Fibroblast of lung (primary cell): Measurements from ENCODE around the gene SYT3. TPM values are rescaled to one million over a fixed set of nuclear protein-coding genes. Genes with fewer than 3 reads are reported as not detected.
"Not testable (repeated sequence)": the region's sequence is repeated elsewhere in the genome, so short reads cannot be mapped to it uniquely, and the experiment has no call there.

Experiments used
- DNase-seq, 2 donors: peaks; one replicate each; pipeline versions ENCODE4 v3.0.0 to v3.0.0-alpha.2; 2010; ENCODE audit warnings: low read depth in 2 of 2
- H2AFZ ChIP-seq: 2 replicates; pipeline ENCODE4 v1.5.1; 2012; ENCODE audit warnings: low read length, control low read depth, inconsistent platforms
- H3K27ac ChIP-seq: 2 replicates; pipeline ENCODE4 v1.5.1; 2011; ENCODE audit warnings: low read length, control low read depth; ENCODE audit not compliant: insufficient read depth
- H3K27me3 ChIP-seq: 2 replicates; pipeline ENCODE4 v1.5.1; 2011; ENCODE audit warnings: mild to moderate bottlenecking, low read length; ENCODE audit not compliant: control insufficient read depth, insufficient read depth
- H3K36me3 ChIP-seq: 2 replicates; pipeline ENCODE4 v1.5.1; 2011; ENCODE audit warnings: low read length; ENCODE audit not compliant: control insufficient read depth, insufficient read depth
- H3K4me1 ChIP-seq: 2 replicates; pipeline ENCODE4 v1.5.1; 2011; ENCODE audit warnings: low read length; ENCODE audit not compliant: control insufficient read depth, insufficient read depth; ENCODE audit errors: extremely low read depth
- H3K4me2 ChIP-seq: 2 replicates; pipeline ENCODE4 v1.5.1; 2011; ENCODE audit warnings: low read length, control low read depth; ENCODE audit not compliant: insufficient read depth; ENCODE audit errors: extremely low read depth
- H3K4me3 ChIP-seq, 4 experiments: fragments of 200-600 bp in 1 of 4; sonication (generic) in 1 of 4; replicated peaks in 1 of 4; 2 replicates each; pipeline ENCODE4 v1.5.1; 2011 to 2016; ENCODE audit warnings: low read length in 4 of 4, low read depth in 3 of 4, mild to moderate bottlenecking in 3 of 4, control low read depth in 2 of 4, inconsistent platforms in 1 of 4, mixed read lengths in 1 of 4; ENCODE audit not compliant: insufficient read depth in 1 of 4; ENCODE audit errors: control extremely low read depth in 1 of 4
- H3K79me2 ChIP-seq: 2 replicates; pipeline ENCODE4 v1.5.1; 2012; ENCODE audit warnings: mild to moderate bottlenecking, low read length, inconsistent platforms; ENCODE audit not compliant: control insufficient read depth, insufficient read depth
- H3K9ac ChIP-seq: 2 replicates; pipeline ENCODE4 v1.5.1; 2011; ENCODE audit warnings: mild to moderate bottlenecking, low read length, control low read depth; ENCODE audit not compliant: insufficient read depth
- H3K9me3 ChIP-seq: 2 replicates; pipeline ENCODE4 v1.5.1; 2012; ENCODE audit warnings: low read depth, low read length; ENCODE audit not compliant: control insufficient read depth, insufficient read depth
- H4K20me1 ChIP-seq: 2 replicates; pipeline ENCODE4 v1.5.1; 2011; ENCODE audit warnings: low read length; ENCODE audit not compliant: control insufficient read depth, insufficient read depth; ENCODE audit errors: extremely low read depth
- EZH2 ChIP-seq: IDR thresholded peaks from 2 replicates; pipeline ENCODE4 v1.5.1; 2012; ENCODE audit warnings: low read length, control low read depth, mild to moderate bottlenecking; ENCODE audit errors: missing control alignments
- polyA plus RNA-seq, 2 donors: library from polyadenylated mRNA; depleted of rRNA in 1 of 2; stranded (reverse) in 1 of 2; unstranded in 1 of 2; fragments of >200 nt; gene quantifications; 2 replicates each; pipeline ENCODE4 v1.2.1, GENCODE V29; 2011 to 2012; ENCODE audit warnings: missing spikeins in 1 of 2
- total RNA-seq: library from RNA; depleted of rRNA; stranded (reverse); fragments of >200 nt; gene quantifications from 2 replicates; pipeline ENCODE4 v1.2.1, GENCODE V29; 2014
- TF ChIP-seq, protein P1 (sequence below), 2 donors: IDR thresholded peaks in 1 of 2; conservative IDR thresholded peaks in 1 of 2; 1 replicate in 1 of 2; 2 replicates in 1 of 2; pipeline ENCODE4 v1.5.1; 2011 to 2012; ENCODE audit warnings: low read length in 2 of 2, control low read depth in 1 of 2, inconsistent platforms in 1 of 2, low read depth in 1 of 2, mild to moderate bottlenecking in 1 of 2

Gene SYT3
- total and polyA plus RNA-seq, 2 donors (not counting 1 experiment from before 2014, with no cell fraction given), result not detected

DNA sequence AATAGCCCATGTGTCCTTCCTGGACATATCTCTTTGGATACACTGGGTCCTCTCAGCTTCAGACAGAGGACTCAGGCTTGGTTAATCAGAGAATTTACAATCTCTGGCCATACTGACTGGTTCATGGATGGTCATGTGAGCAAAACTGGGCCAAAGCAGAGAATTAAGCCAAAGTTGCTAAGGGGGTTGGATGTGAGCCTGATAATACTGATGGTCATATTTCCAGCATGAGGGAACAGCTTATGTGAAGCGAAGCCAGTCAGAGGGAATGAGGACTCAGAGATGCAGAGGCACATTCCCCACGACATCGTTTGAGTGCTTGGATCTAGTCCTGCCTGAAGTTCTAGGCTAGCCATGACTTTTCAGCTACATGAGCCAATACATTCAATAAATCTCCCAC lies 49.5 kb downstream of the SYT3 start:
- no peaks in the 10 kb centered on the region for H3K79me2 ChIP-seq
- no peaks in the 10 kb centered on the region for H3K36me3 ChIP-seq
- no peak overlapping the region for H3K4me3 ChIP-seq
- H4K20me1 ChIP-seq, result no peaks in the 10 kb centered on the region
- no peak for DNase-seq
- H3K27ac ChIP-seq, result no peak overlapping the region
- H2AFZ ChIP-seq, result no peak overlapping the region
- no peaks in the 10 kb centered on the region for H3K27me3 ChIP-seq
- H3K4me2 ChIP-seq, result no peak overlapping the region
- H3K9ac ChIP-seq, result no peak overlapping the region
- H3K9me3 ChIP-seq, result no peaks in the 10 kb centered on the region
- H3K4me1 ChIP-seq, result no peaks in the 10 kb centered on the region
- TF ChIP-seq EZH2, result no peak
- TF ChIP-seq, protein P1, sequence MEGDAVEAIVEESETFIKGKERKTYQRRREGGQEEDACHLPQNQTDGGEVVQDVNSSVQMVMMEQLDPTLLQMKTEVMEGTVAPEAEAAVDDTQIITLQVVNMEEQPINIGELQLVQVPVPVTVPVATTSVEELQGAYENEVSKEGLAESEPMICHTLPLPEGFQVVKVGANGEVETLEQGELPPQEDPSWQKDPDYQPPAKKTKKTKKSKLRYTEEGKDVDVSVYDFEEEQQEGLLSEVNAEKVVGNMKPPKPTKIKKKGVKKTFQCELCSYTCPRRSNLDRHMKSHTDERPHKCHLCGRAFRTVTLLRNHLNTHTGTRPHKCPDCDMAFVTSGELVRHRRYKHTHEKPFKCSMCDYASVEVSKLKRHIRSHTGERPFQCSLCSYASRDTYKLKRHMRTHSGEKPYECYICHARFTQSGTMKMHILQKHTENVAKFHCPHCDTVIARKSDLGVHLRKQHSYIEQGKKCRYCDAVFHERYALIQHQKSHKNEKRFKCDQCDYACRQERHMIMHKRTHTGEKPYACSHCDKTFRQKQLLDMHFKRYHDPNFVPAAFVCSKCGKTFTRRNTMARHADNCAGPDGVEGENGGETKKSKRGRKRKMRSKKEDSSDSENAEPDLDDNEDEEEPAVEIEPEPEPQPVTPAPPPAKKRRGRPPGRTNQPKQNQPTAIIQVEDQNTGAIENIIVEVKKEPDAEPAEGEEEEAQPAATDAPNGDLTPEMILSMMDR (conservative IDR thresholded peaks at IDR 0.05 in 1 of 2, IDR thresholded peaks at IDR 0.05 in 1 of 2; ENCODE audit: low read depth in 1 of 2, low read length in 2 of 2), result no peak

DNA sequence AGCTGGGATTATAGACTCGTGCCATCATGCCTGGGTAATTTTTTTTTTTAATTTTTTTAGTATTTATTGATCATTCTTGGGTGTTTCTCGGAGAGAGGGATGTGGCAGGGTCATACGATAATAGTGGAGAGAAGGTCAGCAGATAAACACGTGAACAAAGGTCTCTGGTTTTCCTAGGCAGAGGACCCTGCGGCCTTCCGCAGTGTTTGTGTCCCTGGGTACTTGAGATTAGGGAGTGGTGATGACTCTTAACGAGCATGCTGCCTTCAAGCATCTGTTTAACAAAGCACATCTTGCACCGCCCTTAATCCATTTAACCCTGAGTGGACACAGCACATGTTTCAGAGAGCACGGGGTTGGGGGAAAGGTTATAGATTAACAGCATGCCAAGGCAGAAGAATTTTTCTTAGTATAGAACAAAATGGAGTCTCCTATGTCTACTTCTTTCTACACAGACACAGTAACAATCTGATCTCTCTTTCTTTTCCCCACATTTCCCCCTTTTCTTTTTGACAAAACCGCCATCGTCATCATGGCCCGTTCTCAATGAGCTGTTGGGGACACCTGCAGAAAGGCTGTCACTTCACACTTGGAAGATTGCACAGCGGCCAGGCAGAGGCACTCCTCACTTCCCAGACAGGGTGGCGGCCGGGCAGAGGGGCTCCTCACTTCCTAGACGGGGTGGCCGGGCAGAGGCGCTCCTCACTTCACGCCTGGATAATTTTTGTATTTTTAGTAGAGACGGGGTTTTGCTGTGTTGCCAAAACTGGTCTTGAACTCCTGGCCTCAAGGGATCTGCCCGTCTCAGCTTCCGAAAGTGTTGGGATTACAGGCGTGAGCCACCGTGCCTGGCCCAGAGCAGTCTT lies 57.7 kb downstream of the SYT3 start:
- H2AFZ ChIP-seq, result not testable (repeated sequence)

DNA sequence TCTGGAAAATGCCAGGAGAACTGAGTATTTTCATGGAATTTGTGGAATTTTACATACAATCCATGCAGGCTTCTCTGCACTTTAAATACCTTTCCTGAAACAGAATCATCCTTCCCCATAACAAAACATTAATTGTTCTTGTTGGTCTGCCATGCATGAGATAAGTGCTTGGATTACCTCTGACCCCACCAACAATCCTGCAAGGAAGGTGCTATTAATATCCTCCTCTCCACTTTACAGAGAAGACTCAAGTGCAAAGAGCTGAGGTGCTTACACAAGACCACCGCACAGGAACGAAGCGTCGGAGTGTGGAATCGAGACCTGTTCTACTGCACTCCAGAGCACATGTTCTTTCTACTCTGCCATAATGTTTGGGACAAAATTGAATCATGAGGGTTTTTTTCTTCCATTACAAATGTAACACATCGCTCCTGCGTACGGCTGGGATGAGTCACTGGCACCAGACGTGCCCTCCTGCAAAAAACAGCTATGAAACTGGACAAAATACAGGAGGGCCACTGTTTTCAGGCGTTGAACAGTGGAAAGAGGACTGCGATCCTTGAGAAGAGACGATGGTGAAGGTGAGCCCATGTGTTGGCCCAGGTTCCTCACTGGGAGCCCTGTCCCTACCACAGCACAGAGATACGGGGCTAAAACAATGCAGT lies 58.6 kb downstream of the SYT3 start:
- Histone ChIP-seq H3K36me3 (no peaks in the 10 kb centered on the region), H3K27me3 (no peaks in the 10 kb centered on the region), H3K4me2 (no peak overlapping the region), H3K79me2 (no peaks in the 10 kb centered on the region), H3K9ac (no peak overlapping the region), H3K27ac (no peak overlapping the region), H4K20me1 (no peaks in the 10 kb centered on the region), H3K9me3 (no peaks in the 10 kb centered on the region), H3K4me1 (no peaks in the 10 kb centered on the region), H2AFZ (no peak overlapping the region), H3K4me3 (no peak overlapping the region)
- TF ChIP-seq EZH2, result no peak
- TF ChIP-seq, protein P1 (conservative IDR thresholded peaks at IDR 0.05 in 1 of 2, IDR thresholded peaks at IDR 0.05 in 1 of 2; ENCODE audit: low read depth in 1 of 2, low read length in 2 of 2), result no peak
- DNase-seq, result no peak

More for the DNA sequence above, 57.7 kb downstream of the SYT3 start:
- not testable (repeated sequence) for DNase-seq, H4K20me1 ChIP-seq, H3K36me3 ChIP-seq, H3K4me2 ChIP-seq, H3K9ac ChIP-seq, H3K27me3 ChIP-seq, H3K4me1 ChIP-seq, H3K4me3 ChIP-seq, H3K9me3 ChIP-seq, H3K79me2 ChIP-seq, H3K27ac ChIP-seq
